Upper lobe of right lung (tissue), 1 donor: ENCODE results near the gene PARD3B. TPM values are rescaled to one million over a fixed set of nuclear protein-coding genes. Genes with fewer than 3 reads are reported as not detected.

Experiments
- ATAC-seq: fragments of 200-7000 bp; cut with Tn5 transposase; one replicate; pipeline ENCODE4 v1.9.1; 2020; ENCODE audit warnings: mild to moderate bottlenecking, moderate library complexity
- DNase-seq: peaks from one replicate; pipeline ENCODE4 v3.0.0-alpha.2; 2020
- H3K27ac ChIP-seq: fragments of 200-600 bp; one replicate; pipeline ENCODE4 v1.8.0; 2022
- H3K27me3 ChIP-seq: fragments of 200-600 bp; one replicate; pipeline ENCODE4 v1.8.0; 2022; ENCODE audit warnings: mild to moderate bottlenecking
- H3K36me3 ChIP-seq: fragments of 200-600 bp; one replicate; pipeline ENCODE4 v1.8.0; 2022
- H3K4me1 ChIP-seq: fragments of 200-600 bp; one replicate; pipeline ENCODE4 v1.8.0; 2022
- H3K4me3 ChIP-seq: fragments of 200-600 bp; one replicate; pipeline ENCODE4 v1.8.0; 2022; ENCODE audit warnings: mild to moderate bottlenecking
- H3K9me3 ChIP-seq: fragments of 200-600 bp; one replicate; pipeline ENCODE4 v1.8.0; 2022
- CTCF ChIP-seq: fragments of 200-600 bp; IDR thresholded peaks from one replicate; pipeline ENCODE4 v1.8.0; 2022; ENCODE audit warnings: antibody characterized with exemption
- intact Hi-C: fragments of 100-400 bp; cut with DNase I; formaldehyde crosslinking; loops from one replicate; pipeline ENCODE4 v1.11.0; 2022
- total RNA-seq: library from RNA; stranded (reverse); fragmentation: NEBNext Ultra II Directional; extraction: Animal tissue kit (Norgen Biotek cat#: 25700); gene quantifications from one replicate; pipeline ENCODE4 v1.2.1, GENCODE V29; 2021
- donor health status: DM: no; HTN: yes; CAD: no; lungs with severe emphysema.

Gene PARD3B
- total RNA-seq, 1 donor from 2014 or later, result 32.5 TPM

GRCh38 chr2:204725693-204726360 lies 180.6 kb downstream of the PARD3B start:
- DNase-seq, result no peak
- no peaks in the 10 kb centered on the region for H3K36me3 ChIP-seq
- no peaks in the 10 kb centered on the region for H3K4me1 ChIP-seq
- no peaks in the 10 kb centered on the region for H3K27me3 ChIP-seq
- no peak overlapping the region for H3K27ac ChIP-seq
- no peaks in the 10 kb centered on the region for H3K9me3 ChIP-seq
- no peak for TF ChIP-seq CTCF
- intact Hi-C loops, result no loop called here
- no peak overlapping the region for H3K4me3 ChIP-seq
- ATAC-seq, result no peak

GRCh38 chr2:204726831-204727230 lies 181.6 kb downstream of the PARD3B start:
- Histone ChIP-seq H3K27ac (no peak overlapping the region), H3K4me1 (no peaks in the 10 kb centered on the region), H3K9me3 (no peaks in the 10 kb centered on the region), H3K4me3 (no peak overlapping the region), H3K36me3 (no peaks in the 10 kb centered on the region), H3K27me3 (no peaks in the 10 kb centered on the region)
- no peak for TF ChIP-seq CTCF
- DNase-seq, result no peak
- ATAC-seq, result no peak
- intact Hi-C loops, result no loop called here

GRCh38 chr2:204727368-204727767 lies 182.1 kb downstream of the PARD3B start:
- H3K27ac ChIP-seq, result no peak overlapping the region
- no peak overlapping the region for H3K4me3 ChIP-seq
- no peak for ATAC-seq
- no peak for DNase-seq
- no peaks in the 10 kb centered on the region for H3K36me3 ChIP-seq
- no peak for TF ChIP-seq CTCF
- no peaks in the 10 kb centered on the region for H3K9me3 ChIP-seq
- intact Hi-C loops, result no loop called here
- H3K27me3 ChIP-seq, result no peaks in the 10 kb centered on the region
- no peaks in the 10 kb centered on the region for H3K4me1 ChIP-seq

GRCh38 chr2:204730603-204731002 lies 185.3 kb downstream of the PARD3B start:
- H3K9me3 ChIP-seq, result no peaks in the 10 kb centered on the region
- H3K27me3 ChIP-seq, result no peaks in the 10 kb centered on the region
- DNase-seq, result no peak
- H3K27ac ChIP-seq, result no peak overlapping the region
- no peaks in the 10 kb centered on the region for H3K4me1 ChIP-seq
- H3K36me3 ChIP-seq, result no peaks in the 10 kb centered on the region
- intact Hi-C loops, result no loop called here
- TF ChIP-seq CTCF, result no peak
- ATAC-seq, result no peak
- no peak overlapping the region for H3K4me3 ChIP-seq

GRCh38 chr2:204732019-204732418 lies 186.7 kb downstream of the PARD3B start:
- no peaks in the 10 kb centered on the region for H3K4me1 ChIP-seq
- DNase-seq (no peak), ATAC-seq (no peak)

More at GRCh38 chr2:204732019-204732418, 186.7 kb downstream of the PARD3B start:
- H3K9me3 ChIP-seq, result no peaks in the 10 kb centered on the region
- no peaks in the 10 kb centered on the region for H3K36me3 ChIP-seq
- no peak overlapping the region for H3K4me3 ChIP-seq
- no peak overlapping the region for H3K27ac ChIP-seq
- no peaks in the 10 kb centered on the region for H3K27me3 ChIP-seq
- intact Hi-C loops, result no loop called here
- no peak for TF ChIP-seq CTCF
